ENCODE results near the gene CETN1. TPM values are rescaled to one million over a fixed set of nuclear protein-coding genes. Genes with fewer than 3 reads are reported as not detected.

CETN1 gene
- total RNA-seq, 1 experiment from 2014 or later, result not detected

DNA sequence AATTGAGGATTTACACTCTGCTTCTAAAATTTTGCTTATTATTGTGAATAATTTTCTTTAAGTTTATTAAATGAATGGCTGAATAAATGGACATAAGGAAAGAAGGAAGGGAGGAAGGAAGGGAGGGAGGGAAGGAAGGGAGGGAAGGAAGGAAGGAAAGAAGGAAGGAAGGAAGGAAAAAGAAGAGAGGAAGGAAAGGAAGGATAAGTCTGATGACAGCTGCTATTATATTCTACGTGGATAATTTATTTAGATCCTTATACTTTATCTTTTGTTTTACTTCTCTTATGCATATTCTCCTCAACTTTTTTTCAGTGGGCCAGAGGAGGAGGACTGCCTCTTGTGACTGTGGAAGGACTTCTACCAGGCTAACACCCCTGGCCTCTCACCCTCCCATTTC lies 34.0 kb downstream of the CETN1 start:
- CTCF ChIA-PET, result interaction anchor here (2.0 kb wide), 1 partner anchor 17 kb away, joined by 4 read pairs; the partner anchor contains the start of gene CLUL1
- POLR2A ChIA-PET, result interaction anchor here (0.6 kb wide), 1 partner anchor 39 kb away, joined by 7 read pairs; no protein-coding TSS in a partner anchor
- Mint-ChIP-seq H3K9me3 (no peaks in the 10 kb centered on the region), H3K27ac (no peak overlapping the region), H3K4me3 (no peak overlapping the region), H3K36me3 (no peaks in the 10 kb centered on the region), H3K27me3 (ENCODE audit: low read depth) (no peaks in the 10 kb centered on the region; the same call in 1 of the 2 replicates), H3K4me1 (no peaks in the 10 kb centered on the region)
- DNase-seq (ENCODE audit: low spot score) (no peak), ATAC-seq (no peak)
- TF ChIP-seq, protein P1, sequence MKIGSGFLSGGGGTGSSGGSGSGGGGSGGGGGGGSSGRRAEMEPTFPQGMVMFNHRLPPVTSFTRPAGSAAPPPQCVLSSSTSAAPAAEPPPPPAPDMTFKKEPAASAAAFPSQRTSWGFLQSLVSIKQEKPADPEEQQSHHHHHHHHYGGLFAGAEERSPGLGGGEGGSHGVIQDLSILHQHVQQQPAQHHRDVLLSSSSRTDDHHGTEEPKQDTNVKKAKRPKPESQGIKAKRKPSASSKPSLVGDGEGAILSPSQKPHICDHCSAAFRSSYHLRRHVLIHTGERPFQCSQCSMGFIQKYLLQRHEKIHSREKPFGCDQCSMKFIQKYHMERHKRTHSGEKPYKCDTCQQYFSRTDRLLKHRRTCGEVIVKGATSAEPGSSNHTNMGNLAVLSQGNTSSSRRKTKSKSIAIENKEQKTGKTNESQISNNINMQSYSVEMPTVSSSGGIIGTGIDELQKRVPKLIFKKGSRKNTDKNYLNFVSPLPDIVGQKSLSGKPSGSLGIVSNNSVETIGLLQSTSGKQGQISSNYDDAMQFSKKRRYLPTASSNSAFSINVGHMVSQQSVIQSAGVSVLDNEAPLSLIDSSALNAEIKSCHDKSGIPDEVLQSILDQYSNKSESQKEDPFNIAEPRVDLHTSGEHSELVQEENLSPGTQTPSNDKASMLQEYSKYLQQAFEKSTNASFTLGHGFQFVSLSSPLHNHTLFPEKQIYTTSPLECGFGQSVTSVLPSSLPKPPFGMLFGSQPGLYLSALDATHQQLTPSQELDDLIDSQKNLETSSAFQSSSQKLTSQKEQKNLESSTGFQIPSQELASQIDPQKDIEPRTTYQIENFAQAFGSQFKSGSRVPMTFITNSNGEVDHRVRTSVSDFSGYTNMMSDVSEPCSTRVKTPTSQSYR (CRISPR knock-in tag; IDR thresholded peaks at IDR 0.05), result no peak
- no peak for TF ChIP-seq ZNF219 (CRISPR knock-in tag; IDR thresholded peaks at IDR 0.05; ENCODE audit: borderline replicate concordance)
- no peak for TF ChIP-seq TCF7 (CRISPR knock-in tag; IDR thresholded peaks at IDR 0.05; ENCODE audit: low read depth)

DNA sequence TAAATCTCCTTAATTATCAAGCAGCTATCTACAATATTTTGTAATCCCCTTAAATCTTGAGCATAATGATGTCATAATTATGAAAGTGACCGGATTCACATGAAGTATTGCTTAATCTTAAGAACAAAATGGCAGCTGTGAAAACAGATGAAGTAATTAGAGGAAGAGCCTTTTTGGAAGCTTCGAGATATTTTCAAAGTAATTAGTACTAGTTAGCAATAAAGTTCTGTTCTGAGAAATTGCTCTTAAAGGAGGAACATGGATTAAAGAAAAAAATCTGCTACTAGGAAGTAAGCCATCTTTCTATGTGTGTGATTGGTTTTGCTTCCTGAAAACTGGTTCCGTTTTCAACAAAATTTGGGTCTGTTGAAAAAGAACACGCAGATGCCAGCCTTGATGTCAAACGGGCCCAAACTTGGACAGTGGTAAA lies 34.9 kb downstream of the CETN1 start:
- Mint-ChIP-seq H3K27ac (no peak overlapping the region), H3K27me3 (ENCODE audit: low read depth) (no peaks in the 10 kb centered on the region; the same call in 1 of the 2 replicates), H3K4me1 (no peaks in the 10 kb centered on the region), H3K4me3 (no peak overlapping the region), H3K36me3 (no peaks in the 10 kb centered on the region), H3K9me3 (no peaks in the 10 kb centered on the region)
- CTCF ChIA-PET, result interaction anchor here (0.9 to 2.0 kb wide), 3 partner anchors 18 to 347 kb away, joined by 3 to 4 read pairs (median 4); partner anchors contain the start of genes CLUL1 and THOC1
- DNase-seq (ENCODE audit: low spot score) (no peak), ATAC-seq (no peak)
- TF ChIP-seq OVOL2 (CRISPR knock-in tag; IDR thresholded peaks at IDR 0.05; ENCODE audit: borderline replicate concordance), result no peak
- TF ChIP-seq ZNF317 (CRISPR knock-in tag; IDR thresholded peaks at IDR 0.05; ENCODE audit: borderline replicate concordance, low read depth), result no peak
- TF ChIP-seq TEAD1 (CRISPR knock-in tag; IDR thresholded peaks at IDR 0.05), result no peak
- POLR2A ChIA-PET, result no interaction called here

DNA sequence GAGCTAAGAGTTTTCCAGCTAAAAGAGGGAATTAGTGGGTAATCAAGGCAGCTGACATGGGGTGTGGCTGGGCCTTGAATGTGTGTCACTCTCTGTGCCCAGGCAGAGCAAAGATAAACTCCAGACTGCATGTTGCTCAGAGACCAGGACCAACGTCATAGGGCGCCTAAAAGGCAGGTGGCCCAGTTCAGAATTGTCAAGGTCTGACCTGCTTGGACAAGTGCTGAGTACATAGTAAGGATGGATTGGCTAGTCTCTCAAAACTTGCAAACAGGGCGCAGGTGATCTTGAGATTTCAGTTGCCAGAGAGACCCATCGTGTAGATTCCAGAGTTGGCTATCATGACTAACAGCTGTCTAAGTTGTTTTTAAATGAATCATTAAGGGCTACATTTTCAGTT lies 35.6 kb downstream of the CETN1 start:
- H3K36me3 Mint-ChIP-seq, result no peaks in the 10 kb centered on the region
- ATAC-seq (no peak), DNase-seq (ENCODE audit: low spot score) (no peak)
- no peak for TF ChIP-seq GRHL2 (CRISPR knock-in tag; IDR thresholded peaks at IDR 0.05; ENCODE audit: insufficient replicate concordance, severe bottlenecking)
- no peak for TF ChIP-seq SMAD4 (CRISPR knock-in tag; IDR thresholded peaks at IDR 0.05)
- TF ChIP-seq, protein P2, sequence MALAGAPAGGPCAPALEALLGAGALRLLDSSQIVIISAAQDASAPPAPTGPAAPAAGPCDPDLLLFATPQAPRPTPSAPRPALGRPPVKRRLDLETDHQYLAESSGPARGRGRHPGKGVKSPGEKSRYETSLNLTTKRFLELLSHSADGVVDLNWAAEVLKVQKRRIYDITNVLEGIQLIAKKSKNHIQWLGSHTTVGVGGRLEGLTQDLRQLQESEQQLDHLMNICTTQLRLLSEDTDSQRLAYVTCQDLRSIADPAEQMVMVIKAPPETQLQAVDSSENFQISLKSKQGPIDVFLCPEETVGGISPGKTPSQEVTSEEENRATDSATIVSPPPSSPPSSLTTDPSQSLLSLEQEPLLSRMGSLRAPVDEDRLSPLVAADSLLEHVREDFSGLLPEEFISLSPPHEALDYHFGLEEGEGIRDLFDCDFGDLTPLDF (CRISPR knock-in tag; IDR thresholded peaks at IDR 0.05), result no peak
- TF ChIP-seq SP1 (CRISPR knock-in tag; conservative IDR thresholded peaks at IDR 0.05), result no peak
- no peak for TF ChIP-seq NFE2L1 (CRISPR knock-in tag; IDR thresholded peaks at IDR 0.05)
- TF ChIP-seq TCF7 (CRISPR knock-in tag; IDR thresholded peaks at IDR 0.05; ENCODE audit: low read depth), result no peak
- no peak for TF ChIP-seq NR3C1 (CRISPR knock-in tag; conservative IDR thresholded peaks at IDR 0.05; ENCODE audit: low read depth)
- TF ChIP-seq CREB1 (CRISPR knock-in tag; IDR thresholded peaks at IDR 0.05), result no peak
- TF ChIP-seq CREM (CRISPR knock-in tag; IDR thresholded peaks at IDR 0.05), result no peak
- no peak for TF ChIP-seq ZNF423 (CRISPR knock-in tag; IDR thresholded peaks at IDR 0.05)
- TF ChIP-seq, protein P3, sequence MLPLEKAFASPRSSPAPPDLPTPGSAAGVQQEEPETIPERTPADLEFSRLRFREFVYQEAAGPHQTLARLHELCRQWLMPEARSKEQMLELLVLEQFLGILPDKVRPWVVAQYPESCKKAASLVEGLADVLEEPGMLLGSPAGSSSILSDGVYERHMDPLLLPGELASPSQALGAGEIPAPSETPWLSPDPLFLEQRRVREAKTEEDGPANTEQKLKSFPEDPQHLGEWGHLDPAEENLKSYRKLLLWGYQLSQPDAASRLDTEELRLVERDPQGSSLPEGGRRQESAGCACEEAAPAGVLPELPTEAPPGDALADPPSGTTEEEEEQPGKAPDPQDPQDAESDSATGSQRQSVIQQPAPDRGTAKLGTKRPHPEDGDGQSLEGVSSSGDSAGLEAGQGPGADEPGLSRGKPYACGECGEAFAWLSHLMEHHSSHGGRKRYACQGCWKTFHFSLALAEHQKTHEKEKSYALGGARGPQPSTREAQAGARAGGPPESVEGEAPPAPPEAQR (CRISPR knock-in tag; IDR thresholded peaks at IDR 0.05), result no peak
- TF ChIP-seq, protein P4, sequence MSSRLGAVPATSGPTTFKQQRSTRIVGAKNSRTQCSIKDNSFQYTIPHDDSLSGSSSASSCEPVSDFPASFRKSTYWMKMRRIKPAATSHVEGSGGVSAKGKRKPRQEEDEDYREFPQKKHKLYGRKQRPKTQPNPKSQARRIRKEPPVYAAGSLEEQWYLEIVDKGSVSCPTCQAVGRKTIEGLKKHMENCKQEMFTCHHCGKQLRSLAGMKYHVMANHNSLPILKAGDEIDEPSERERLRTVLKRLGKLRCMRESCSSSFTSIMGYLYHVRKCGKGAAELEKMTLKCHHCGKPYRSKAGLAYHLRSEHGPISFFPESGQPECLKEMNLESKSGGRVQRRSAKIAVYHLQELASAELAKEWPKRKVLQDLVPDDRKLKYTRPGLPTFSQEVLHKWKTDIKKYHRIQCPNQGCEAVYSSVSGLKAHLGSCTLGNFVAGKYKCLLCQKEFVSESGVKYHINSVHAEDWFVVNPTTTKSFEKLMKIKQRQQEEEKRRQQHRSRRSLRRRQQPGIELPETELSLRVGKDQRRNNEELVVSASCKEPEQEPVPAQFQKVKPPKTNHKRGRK (CRISPR knock-in tag; IDR thresholded peaks at IDR 0.05; ENCODE audit: borderline replicate concordance), result no peak
- TF ChIP-seq ZNF121 (CRISPR knock-in tag; IDR thresholded peaks at IDR 0.05), result no peak
- no peak for TF ChIP-seq HMGA2 (CRISPR knock-in tag; IDR thresholded peaks at IDR 0.05)
- no peak for TF ChIP-seq FOXJ3 (CRISPR knock-in tag; IDR thresholded peaks at IDR 0.05; ENCODE audit: borderline replicate concordance)
- no peak for TF ChIP-seq GTF2I (CRISPR knock-in tag; conservative IDR thresholded peaks at IDR 0.05)
- TF ChIP-seq, protein P5, sequence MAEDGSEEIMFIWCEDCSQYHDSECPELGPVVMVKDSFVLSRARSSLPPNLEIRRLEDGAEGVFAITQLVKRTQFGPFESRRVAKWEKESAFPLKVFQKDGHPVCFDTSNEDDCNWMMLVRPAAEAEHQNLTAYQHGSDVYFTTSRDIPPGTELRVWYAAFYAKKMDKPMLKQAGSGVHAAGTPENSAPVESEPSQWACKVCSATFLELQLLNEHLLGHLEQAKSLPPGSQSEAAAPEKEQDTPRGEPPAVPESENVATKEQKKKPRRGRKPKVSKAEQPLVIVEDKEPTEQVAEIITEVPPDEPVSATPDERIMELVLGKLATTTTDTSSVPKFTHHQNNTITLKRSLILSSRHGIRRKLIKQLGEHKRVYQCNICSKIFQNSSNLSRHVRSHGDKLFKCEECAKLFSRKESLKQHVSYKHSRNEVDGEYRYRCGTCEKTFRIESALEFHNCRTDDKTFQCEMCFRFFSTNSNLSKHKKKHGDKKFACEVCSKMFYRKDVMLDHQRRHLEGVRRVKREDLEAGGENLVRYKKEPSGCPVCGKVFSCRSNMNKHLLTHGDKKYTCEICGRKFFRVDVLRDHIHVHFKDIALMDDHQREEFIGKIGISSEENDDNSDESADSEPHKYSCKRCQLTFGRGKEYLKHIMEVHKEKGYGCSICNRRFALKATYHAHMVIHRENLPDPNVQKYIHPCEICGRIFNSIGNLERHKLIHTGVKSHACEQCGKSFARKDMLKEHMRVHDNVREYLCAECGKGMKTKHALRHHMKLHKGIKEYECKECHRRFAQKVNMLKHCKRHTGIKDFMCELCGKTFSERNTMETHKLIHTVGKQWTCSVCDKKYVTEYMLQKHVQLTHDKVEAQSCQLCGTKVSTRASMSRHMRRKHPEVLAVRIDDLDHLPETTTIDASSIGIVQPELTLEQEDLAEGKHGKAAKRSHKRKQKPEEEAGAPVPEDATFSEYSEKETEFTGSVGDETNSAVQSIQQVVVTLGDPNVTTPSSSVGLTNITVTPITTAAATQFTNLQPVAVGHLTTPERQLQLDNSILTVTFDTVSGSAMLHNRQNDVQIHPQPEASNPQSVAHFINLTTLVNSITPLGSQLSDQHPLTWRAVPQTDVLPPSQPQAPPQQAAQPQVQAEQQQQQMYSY (CRISPR knock-in tag; IDR thresholded peaks at IDR 0.05), result no peak
- TF ChIP-seq CBFB (CRISPR knock-in tag; IDR thresholded peaks at IDR 0.05; ENCODE audit: low read depth), result no peak
- CTCF ChIA-PET, result interaction anchor here (0.9 to 2.0 kb wide), 3 partner anchors 19 to 348 kb away, joined by 3 to 4 read pairs (median 4); partner anchors contain the start of genes CLUL1 and THOC1
- no peaks in the 10 kb centered on the region for H3K4me1 Mint-ChIP-seq
- POLR2A ChIA-PET, result no interaction called here
- H3K27me3 Mint-ChIP-seq (ENCODE audit: low read depth), result no peaks in the 10 kb centered on the region; the same call in 1 of the 2 replicates
- H3K9me3 Mint-ChIP-seq, result no peaks in the 10 kb centered on the region
- no peak overlapping the region for H3K27ac Mint-ChIP-seq
- no peak overlapping the region for H3K4me3 Mint-ChIP-seq

All from WTC11 (cell line).